HG03097 (cell line): ENCODE data around the gene PZP.

Experiments used
- ATAC-seq: cut with Tn5 transposase; IDR thresholded peaks from one replicate; pipeline ENCODE4 v1.9.1; 2021; ENCODE audit not compliant: unreplicated experiment, low FRiP score

PZP gene

DNA sequence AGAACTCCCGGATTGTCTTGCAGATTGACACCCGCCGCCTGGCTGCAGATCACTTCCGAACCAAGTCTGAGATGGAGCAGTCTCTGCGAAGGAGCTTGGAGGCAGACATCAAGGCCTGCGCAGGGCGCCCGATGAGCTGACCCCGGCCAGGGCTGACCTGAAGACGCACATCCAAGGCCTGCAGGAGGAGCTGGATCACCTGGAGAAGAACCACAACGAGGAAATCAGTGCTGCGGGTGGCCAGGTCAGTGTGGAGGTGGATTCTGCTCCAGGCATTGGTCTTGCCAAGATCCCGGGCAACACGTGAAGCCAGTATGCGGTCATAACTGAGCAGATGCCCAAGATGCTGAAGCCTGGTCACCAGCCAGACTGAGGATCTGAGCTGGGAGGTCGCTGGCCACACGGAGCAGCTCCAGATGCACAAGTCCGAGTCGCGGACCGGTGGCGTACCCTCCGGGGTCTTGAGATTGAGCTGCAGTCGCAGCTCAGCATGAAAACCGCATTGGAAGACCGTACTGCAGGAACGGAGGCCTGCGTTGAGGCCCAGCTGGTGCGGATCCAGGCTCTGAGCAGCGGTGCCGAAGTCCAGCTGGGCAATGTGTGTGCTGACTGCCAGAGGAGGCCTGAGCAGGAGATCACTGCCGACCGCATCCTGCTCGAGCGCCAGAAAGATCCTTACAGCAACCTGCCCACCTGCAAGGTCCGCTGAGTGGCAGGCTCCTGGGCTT is 80.1 kb downstream of the PZP start:
- no peak for ATAC-seq

DNA sequence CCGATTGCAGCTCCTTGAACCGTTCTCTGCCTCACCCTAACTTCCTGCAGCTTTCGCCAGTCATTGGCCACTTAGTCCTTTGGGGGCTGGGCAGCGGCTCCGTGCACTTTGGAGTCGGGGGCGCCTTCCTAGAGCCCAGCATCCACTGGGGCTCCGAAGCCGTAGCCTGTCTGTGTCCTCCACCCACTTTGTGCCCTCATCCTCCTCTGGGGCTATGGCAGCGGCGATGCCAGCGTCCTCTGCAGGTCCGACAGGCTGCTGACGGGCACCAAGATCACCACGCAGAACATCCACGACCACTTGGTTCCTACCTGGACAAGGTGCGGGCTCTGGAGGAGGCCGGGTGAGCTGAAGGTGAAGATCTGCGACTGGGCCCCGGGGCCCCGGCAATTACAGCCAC is 80.7 kb downstream of the PZP start:
- ATAC-seq = no peak

DNA sequence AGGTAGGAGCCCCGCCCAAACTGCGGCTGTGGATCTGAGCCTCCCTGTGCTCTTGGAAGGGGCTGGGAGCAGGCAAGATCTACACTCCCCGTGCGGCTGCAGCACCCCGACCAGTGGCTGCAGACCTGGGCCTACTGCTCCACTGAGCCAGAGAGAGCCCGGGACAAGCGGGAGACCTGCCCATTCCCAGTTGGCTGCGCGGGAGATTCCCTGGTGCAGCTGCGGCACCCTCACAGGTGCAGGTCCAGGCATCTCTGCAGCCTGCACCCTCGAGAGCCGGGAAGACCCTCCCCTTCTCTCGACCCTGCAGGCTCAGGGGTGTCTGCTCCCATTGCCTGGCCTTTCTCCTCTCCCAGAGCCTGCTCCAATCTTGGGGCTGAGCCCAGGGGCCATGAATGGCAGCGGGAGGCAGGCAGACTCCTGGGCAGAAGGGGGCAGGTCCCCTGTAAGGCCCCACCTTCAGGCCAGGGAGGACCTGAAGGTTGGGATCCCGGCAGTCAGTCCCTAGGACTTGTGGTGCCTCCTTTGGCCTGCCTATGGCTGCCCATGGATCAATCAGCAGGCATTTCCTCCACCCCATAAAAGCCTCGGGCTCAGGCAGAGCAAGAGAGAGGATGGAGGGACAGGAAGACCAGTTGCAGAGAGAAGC is 83.7 kb downstream of the PZP start:
- no peak for ATAC-seq

DNA sequence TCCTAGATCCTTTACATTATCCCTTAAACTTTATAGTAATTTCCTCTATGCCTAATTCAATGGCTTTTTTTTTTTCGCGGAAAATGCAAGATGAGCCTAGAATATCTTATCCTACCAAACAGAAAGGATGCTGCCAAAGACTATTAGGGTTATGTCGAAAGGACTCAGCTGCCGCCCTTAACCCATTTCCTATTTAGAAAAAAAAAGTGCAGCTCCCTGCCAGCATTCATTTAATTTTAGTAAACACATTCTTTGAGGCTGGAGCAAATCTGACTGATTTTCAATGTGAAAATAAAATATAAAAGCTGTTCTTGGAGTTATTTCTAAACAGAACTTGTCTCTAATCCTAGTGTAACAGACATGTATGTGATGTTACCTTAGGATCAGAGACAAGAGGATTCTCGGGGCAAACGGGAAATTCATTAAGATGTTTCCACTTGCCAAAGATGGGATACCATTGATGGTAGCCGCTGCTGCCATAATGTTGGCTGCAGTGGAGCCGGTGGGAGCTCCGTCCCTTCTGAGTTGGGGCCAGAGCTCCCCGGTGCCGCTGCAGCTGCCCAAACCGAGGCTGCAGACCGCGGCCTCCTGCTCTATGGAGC is 84.3 kb downstream of the PZP start:
- no peak for ATAC-seq

DNA sequence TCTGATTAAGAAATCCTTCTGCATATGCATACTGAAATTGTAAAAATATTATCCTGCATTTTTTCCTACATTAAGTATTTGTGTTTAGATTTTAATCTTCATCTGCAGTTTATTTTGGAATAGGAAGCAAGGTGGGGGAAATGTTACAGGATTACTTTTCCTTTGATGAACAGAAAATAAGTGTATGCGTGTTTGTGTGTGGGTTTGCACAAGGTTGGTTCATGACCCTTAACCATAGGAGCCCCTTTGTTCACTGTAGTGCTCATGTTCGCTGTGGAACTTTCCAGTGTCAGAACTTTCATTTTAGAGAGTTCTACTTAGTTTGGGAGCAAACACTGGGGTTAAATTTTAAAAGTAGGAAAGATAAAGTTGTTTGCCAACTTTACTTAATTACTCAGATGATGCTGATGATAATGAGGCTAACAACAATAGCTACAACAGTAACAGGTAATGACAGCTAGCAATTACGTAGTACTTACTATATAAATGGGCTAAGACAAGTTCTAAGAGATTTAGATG is 86.0 kb downstream of the PZP start:
- no peak for ATAC-seq

DNA sequence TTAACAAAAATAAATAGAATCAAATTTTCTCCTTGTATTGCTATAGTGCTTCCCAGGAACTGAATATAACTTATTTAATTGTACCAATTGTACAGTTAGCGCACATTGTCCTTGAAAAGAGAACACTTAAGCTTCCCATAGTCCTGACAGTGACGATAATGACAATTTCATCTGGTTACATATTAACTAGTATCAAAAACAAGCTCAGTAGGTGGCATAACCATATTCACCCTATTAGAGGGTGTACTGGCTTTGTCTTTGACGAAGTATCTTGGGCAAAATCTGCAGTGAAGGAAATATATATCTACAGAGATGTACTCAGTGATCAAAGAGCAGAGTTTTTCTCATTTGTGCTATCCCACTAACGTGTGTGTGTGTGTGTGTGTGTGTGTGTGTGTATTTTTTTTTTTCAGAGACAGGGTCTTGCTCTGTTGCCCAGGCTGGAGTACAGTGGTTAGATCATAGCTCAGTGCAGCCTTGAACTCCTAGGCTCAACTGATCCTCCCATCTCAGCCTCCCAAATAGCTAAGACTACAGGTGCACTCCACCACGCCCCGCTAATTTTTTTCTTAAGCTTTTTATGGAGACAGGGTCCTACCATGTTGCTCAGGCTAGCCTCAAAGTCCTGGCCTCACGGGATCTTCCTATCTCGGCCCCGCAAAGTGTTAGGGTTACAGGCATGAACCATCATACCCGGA is 87.6 kb downstream of the PZP start:
- ATAC-seq = no peak

DNA sequence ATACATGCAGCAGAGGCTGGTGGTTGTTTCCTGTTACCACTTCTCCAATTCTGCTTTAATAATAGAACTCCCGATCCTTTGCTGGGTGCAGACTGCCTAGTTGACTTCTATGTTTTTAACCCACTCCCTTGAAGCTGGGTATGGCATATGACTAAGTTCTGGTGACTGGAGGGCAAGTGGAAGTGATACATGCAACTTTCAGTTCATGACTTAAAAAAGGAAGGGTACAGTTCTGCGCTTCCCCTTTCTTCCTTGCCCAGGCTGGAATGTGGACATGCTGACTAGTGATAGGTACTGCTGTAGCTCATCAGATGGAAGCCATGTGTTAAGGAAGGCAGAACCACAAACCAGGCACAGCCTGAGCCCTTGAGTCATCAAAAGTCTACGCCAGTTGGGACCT is 90.0 kb downstream of the PZP start:
- no peak for ATAC-seq

DNA sequence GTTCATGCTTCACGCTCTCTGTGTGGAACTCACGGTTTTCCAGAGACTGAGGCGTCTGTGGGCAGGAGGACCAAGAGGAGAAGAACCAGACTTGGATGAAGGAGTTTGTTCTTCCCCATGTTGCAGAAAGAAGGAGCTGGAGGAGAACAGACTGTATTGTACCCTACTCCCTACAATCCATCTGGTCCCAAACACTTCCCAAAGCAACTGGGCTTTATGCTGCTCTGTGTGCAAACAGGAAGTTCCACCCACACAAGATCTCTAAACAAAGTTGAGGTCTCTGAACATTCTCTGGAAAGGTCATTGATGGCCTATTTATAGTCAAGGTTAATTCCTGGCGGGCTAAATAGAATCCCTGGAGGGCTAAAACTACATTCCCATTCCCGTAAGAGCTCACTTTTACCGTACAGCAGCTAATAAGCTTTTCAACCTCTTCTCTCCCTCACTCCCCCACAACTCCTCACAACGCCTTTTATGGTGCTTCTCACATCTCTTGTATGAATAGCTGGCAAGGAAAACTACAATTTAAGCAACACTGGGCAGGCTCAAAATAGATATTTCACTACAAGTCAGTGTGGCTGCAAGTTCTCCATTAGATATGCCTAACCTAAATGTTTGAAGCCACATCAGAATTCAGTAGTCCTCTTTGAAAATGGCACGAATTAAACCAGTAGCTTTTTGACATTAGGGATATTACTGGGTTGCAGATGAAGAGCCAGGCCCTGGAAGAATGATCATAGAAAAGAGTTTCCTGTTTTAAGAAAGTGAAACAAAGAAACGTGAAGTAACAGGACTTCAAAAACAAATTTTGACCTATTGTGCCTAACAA is 92.2 kb downstream of the PZP start, which contains the start of gene A2M:
Gene A2M, minus strand, starts transcription at position 189 of the 829 bp plus-strand sequence. Its CDS starts 70 bp downstream, at position 119.
- no peak for ATAC-seq

DNA sequence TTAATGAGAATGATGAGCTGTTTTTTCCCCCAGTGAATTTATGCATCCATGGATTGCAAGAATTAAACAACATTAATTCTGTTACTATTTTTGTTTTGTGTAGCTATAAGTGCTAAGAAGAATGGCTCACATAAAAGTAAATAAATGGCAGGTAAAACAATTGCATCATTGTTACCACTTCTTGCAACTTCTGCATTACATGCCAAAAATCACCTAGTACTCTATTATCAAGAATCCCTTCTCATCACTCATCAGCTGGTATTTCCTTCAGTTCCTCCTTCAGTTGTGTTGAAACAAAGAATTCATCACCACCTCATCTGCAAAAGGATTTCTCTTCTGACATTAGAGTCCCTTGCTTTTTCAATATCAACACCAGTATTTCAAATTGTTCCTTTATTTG is 93.2 kb downstream of the PZP start:
- no peak for ATAC-seq

DNA sequence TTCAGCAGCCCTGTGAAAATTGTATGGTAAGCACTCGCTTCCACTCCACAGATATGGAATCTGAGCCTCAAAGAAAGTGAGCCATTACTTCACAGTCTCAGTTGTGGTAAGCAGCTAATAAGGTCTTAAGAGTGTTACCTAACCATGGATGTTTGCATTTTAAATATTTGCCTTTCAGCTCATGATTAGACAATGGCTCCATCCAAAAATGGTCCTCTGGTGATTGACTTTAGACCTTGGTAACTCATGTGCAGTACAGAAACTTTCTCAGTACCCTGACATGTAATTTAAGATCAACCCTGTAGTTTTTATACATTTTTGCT is 94.2 kb downstream of the PZP start:
- ATAC-seq = no peak

DNA sequence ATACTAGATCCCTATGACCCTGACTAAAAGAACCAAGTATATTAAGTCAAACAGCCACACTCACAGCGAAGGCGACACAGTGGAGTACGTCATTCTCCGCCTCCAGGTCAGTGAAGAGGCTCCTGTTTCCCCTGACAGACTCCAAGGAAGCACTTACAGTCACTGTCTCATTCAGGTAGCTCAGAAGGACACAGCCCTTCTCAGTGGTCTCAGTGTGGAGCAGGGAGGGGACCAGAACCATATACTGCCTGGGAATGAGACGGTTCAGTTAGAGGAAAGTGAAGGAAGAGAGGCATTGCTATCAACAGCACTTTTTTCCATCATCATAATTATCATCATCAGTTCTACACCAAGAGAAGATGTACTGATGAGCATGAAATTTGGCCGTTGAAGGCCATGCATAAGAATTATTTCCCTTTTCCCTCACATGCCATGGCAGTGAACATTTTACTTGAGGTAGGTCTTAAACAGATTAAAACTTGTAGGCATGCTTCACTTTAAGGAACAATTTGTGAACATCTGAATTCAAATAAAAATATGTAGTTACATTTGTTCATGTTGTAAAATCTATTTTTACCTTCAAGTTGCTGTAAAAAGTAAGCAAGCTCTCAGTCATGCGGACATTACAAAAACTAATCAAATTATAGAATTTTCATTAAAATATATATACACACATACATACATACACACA is 94.8 kb downstream of the PZP start:
- no peak for ATAC-seq

DNA sequence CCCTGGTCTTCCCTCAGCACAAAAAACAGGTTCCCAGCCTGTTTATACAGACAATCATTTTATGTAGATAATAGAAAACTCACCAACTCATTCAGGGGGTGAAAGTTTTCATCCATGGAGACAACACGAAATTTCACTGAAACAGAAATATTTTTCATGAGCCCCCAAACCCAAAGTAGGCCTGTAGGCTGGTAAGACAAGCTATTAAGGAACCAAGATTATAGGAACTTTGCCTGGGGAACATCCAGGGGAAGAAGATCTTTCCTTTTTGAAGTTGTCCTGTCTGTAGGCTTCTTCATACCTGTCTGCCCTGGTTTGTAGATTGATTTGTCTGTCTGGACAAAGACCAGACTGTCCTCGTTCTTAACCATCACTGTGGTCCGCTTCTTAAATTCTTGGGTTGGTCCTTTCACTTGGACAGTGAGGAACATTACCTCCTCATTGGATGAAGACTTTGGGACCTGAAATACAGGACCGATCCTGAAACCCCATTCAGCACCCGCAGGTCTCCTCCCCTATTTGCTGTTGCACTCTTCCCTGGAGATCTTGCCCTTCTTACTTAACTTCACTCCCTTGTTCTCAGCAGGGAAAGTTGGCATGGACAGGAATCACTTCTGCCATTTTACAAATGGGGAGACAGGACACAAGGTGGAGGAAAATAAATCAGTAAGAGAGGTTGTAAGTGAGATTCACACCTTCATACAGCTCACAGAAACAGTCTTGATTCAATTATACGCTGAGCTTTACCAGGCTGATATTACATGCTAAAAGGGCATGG is 95.9 kb downstream of the PZP start:
- ATAC-seq = no peak

DNA sequence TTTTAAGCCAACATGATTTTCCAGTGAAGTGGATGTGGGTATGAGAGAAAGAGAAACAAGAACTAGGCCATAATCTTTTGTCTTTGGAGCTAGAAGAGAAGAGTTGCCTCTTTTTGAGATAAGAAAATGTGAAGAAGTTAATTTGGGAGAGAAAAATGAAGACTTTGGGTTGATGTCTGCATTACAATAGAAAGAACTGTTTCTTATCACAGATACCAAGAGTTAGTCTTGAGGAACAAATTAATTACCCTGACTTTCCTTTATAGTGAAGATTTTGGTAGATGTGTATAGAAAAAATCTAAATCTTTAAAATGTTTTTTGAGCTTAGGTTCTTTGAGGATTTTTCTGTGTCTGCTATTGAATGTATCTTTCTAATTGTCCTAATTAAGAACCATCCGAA is 96.7 kb downstream of the PZP start:
- no peak for ATAC-seq

DNA sequence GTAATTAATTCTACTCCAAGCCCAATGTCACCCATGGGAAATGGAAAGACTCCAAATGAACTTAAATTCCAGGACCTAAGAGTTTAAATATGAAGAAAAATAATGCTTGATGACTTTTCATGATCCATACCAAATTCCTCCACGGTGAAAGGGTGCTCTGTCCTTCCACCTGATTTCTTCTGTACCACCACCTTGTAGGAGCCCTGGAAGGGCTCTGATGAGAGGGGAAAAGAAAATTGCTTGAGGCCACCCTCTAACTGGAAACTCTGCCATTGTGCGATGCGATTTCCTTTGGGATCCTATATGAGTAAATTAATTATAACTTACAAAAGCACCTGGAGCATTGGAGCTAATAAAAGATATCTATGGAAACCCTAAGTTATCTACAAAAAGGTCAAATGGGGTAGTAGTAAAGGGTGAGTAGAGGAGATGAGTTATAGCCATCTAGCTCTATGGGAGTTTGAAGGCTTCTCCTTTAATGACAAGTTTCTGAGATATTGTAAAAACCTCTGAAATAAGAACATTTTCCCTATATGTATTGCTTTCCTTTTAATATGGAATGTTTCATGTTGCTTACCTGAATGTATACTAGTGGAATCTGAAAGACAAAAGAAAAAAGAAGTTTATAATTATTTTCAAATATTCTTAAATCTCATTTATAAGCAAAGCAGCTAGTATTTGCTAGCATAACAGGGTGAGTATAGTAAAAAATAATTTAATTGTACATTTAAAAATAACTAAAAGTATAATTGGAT is 98.3 kb downstream of the PZP start:
- no peak for ATAC-seq

DNA sequence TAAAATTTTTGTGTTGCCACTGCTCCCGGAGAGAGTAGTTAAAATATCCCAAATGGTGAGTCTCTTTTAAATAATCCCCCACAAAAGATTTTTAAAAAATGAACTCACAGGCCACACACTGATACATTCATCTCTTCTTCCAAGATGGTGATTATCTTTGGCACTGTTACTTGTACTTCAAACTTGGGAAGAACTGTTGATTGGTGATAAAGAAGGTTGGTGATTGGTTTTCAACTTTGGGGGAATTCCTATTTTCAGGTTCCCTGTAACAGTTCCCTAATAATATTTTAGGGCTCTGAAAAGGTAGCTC is 99.0 kb downstream of the PZP start:
- ATAC-seq = no peak

DNA sequence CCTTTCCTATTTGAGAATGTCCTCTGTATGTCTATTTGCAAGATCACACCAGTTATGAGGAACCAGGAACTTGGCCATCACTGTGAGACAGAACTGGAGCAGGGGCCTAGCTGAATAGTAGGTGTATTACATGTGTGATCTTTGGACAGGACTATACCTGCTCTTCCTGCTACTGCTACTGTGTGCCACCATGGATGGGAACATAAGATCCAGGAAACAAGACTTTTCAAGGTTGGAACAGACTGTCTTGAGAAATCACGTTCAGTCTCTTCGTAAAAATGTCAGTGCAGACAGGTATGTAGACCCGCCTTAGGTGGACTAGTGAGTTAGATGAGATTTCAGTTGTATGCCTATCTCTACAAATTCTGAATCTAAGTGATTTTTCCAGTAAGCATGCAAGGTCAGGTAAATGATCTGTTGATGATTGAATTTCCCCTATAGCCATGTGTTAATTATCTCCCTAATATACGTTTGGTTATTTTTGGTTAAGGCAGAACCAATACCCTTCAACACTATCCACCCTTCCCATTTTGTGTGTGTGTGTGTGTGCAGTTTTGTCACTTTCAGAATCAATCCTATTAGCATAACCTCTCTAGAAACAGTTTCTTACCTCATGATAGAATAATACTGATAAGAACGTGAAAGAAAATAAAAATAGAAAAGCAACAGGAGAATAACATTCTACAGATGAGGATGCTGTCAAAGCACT is 99.5 kb downstream of the PZP start:
- ATAC-seq = no peak

DNA sequence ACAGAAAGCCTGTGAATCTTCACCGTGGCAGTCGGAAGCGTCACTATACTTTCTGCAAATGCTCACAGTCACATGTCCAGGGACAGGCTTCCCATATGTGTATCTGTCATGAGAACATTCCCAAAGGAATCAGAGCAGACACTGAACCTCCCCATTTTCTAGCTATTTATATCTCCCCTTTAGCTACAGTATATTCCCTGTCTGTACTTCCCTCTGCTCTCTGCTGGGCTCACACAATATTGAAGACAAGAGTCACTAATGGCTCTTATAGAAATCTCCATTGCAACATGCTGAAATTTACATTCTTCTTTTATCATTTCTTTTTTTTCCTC is 100.7 kb downstream of the PZP start:
- no peak for ATAC-seq
